ENCODE results near the gene DMD.

DNA sequence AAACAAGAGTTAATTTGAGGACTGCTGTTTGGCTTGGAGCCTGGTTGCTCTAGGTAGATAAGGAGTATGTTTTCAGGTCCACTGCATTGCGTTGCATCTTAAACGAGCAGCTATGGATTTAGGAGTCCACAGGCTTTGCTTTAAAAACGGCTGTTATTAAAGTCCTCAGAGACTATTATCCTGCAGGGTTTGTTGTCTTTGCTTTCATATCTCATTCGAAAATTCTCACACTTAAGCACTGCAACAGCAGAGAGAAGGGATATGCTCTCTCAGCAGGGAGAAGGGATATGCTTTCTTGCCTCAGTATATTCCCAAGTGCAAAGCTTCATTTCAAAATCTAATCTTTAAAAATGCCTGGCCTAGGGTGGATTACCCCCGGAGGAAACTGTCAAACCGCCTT lies 1694.8 kb downstream of the DMD start:
- TF ChIP-seq EZH2 (IDR thresholded peaks at IDR 0.05) (no peak), FOXP2 (optimal IDR thresholded peaks at IDR 0.05; ENCODE audit: control extremely low read depth, extremely low read length, insufficient read depth) (no peak), POLR2AphosphoS5 (IDR thresholded peaks at IDR 0.05; ENCODE audit: borderline replicate concordance, low read depth, low read length) (no peak)
